GM06990 (cell line): Measurements from ENCODE around the gene SLC2A5.

Experiments used
- DNase-seq: peaks from one replicate; pipeline ENCODE4 v3.0.0-alpha.2; 2011; ENCODE audit not compliant: insufficient read length; ENCODE audit errors: extremely low read depth
- H3K27me3 ChIP-seq: replicated peaks from 2 replicates; pipeline ENCODE4 v1.6.0; 2011; ENCODE audit warnings: low read length; ENCODE audit not compliant: control insufficient read depth, insufficient read depth
- H3K36me3 ChIP-seq: 2 replicates; pipeline ENCODE4 v1.5.1; 2011; ENCODE audit warnings: low read length; ENCODE audit not compliant: control insufficient read depth, insufficient read depth
- H3K4me3 ChIP-seq: replicated peaks from 2 replicates; pipeline ENCODE4 v1.5.1; 2011; ENCODE audit warnings: low read depth, mild to moderate bottlenecking, control low read depth, low read length
- TF ChIP-seq, protein P1 (sequence below): IDR thresholded peaks from 2 replicates; pipeline ENCODE4 v1.5.1; 2011; ENCODE audit warnings: low read length, control low read depth, mild to moderate bottlenecking, inconsistent platforms; ENCODE audit not compliant: insufficient read depth, poor library complexity, severe bottlenecking

The SLC2A5 gene

DNA sequence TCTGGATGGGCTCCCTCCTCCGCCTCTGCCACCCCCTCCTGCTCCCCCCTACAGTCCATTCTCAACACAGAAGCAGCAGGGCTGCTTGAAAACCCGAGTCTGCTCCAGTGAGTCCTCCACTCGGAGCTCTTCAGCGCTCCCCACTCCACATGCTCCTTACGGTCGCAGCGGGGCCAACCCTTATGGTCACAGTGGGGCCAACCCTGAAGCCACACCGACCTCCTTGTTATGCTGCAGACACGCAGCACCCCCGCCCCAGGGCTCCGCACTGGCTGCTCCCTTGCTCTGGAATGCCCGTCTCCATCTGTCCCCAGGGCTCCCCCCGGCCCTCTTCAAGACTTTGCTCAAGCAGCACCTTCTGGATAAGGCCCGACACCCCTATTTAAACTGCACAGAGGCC lies 36.9 kb upstream of the SLC2A5 start:
- Histone ChIP-seq H3K36me3 (no peaks in the 10 kb centered on the region; the same call in 1 of the 2 replicates), H3K4me3 (no peak overlapping the region), H3K27me3 (no peaks in the 10 kb centered on the region)
- DNase-seq = no peak
- TF ChIP-seq, protein P1, sequence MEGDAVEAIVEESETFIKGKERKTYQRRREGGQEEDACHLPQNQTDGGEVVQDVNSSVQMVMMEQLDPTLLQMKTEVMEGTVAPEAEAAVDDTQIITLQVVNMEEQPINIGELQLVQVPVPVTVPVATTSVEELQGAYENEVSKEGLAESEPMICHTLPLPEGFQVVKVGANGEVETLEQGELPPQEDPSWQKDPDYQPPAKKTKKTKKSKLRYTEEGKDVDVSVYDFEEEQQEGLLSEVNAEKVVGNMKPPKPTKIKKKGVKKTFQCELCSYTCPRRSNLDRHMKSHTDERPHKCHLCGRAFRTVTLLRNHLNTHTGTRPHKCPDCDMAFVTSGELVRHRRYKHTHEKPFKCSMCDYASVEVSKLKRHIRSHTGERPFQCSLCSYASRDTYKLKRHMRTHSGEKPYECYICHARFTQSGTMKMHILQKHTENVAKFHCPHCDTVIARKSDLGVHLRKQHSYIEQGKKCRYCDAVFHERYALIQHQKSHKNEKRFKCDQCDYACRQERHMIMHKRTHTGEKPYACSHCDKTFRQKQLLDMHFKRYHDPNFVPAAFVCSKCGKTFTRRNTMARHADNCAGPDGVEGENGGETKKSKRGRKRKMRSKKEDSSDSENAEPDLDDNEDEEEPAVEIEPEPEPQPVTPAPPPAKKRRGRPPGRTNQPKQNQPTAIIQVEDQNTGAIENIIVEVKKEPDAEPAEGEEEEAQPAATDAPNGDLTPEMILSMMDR = no peak

DNA sequence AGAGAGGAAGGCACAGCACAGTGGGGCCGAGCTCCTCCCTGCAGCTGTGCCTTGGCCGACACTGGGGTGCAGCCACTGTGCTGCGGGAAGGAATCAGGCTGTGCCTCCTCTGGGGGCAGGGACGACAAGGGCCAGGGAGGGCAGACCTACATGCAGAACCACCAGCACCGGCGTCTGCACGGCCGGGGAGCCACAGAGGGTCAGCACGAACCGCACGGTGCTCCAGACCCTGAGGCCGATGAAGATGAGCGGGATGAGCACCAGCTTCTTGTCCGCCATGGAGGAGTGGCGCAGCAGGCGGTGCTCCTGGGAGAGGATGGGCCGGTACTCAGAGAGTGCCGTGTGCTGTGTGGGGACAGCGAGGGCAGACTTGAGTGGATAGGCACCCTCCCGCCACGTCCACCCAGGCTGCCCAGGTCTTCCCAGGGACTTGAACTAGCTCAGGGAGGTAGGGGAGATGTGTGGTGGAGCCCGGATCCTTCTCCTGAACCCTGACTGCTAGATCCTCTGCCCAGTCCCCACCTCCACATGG lies 36.0 kb upstream of the SLC2A5 start:
- no peak overlapping the region for H3K4me3 ChIP-seq
- no peak for DNase-seq
- H3K36me3 ChIP-seq = no peaks in the 10 kb centered on the region; the same call in 1 of the 2 replicates
- H3K27me3 ChIP-seq = no peaks in the 10 kb centered on the region
- TF ChIP-seq, protein P1 = no peak

DNA sequence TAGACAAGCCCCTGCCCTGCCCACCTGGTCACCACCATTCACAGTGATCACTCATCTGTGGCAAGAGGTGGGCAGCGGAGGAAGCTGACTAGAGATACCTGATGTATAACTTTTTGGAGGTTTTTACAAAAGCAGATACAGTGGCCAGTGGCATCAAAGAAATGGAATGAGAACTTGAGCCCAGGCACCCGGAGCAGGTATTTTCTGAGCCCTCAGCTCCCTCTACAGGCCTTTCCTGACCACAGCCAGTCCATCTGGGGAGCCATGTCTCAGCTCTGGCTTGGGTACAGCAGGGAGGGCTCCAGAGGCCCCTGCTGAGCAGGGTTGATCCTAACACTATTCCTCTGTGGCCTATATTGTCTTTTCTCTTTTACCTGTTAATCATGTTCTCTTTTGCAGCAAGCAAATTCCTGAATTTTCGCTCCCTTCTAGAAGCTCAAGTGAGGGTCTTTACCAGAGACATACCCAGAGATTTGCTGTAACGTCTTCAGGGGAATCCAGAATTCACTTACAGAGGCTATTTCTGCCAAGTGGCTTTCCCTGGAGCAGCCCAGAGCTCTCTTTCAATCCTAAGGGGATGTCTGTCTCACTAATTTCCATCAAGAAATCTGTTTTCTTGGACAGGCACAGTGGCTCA lies 32.2 kb upstream of the SLC2A5 start:
- no peaks in the 10 kb centered on the region for H3K36me3 ChIP-seq
- TF ChIP-seq, protein P1 = peak; percentile 80
- no peak overlapping the region for H3K4me3 ChIP-seq
- no peak for DNase-seq
- no peaks in the 10 kb centered on the region for H3K27me3 ChIP-seq

DNA sequence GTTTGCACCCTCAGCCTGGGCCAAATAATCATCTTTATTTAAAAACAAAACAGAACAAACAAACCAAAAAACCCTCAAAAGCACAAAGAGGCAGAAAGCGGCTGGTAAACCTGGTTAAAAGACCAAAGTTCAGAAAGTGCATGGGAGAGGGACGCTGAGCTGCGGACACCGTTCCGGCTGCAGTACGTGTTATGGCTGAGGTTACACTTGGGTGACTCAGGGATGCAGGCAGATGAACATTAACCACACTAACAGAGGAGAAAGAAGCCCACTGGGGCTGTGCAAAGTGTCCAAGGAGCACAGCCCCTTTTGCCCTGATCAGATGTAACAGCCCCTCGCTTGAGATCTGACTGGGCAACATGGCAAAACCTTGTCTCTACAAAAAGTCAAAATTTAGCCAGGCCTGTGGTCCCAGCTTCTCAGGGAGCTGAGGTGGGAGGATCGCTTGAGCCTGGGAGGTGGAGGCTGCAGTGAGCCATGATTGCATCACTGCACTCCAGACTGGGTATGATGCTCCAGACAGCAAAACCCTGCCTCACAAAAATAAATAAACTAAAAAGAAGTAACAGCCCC lies 31.1 kb upstream of the SLC2A5 start:
- Histone ChIP-seq H3K27me3 (no peaks in the 10 kb centered on the region), H3K4me3 (no peak overlapping the region), H3K36me3 (no peaks in the 10 kb centered on the region)
- TF ChIP-seq, protein P1 = no peak
- DNase-seq = no peak

DNA sequence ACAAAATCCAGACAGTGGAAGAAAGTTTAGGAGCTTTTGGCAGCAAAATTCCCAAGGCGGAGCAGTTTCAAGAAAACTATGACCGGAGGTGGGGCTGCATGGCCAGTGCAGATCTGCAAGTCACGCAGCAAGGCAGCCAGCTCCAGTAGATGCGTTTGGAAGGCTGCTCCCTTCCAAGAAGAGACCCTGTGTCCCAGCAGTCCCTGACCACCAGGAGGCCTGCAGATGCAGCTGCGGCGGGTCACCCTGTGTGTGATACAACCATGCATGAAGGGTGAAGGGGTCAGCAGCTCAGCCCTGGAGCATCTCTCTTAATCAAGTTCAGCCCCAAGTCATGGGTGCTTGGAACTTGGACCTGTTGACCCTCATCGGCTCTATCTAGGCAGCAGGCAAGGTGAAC lies 30.1 kb upstream of the SLC2A5 start:
- Histone ChIP-seq H3K27me3 (no peaks in the 10 kb centered on the region), H3K4me3 (no peak overlapping the region), H3K36me3 (no peaks in the 10 kb centered on the region)
- TF ChIP-seq, protein P1 = no peak
- DNase-seq = no peak
